K562 treated with DMSO at 1 percent for 12 hours (cell line): Measurements from ENCODE around the gene METTL23. TPM values are rescaled to one million over a fixed set of nuclear protein-coding genes. Genes with fewer than 3 reads are reported as not detected.

ENCODE experiments used
- total RNA-seq: library from RNA; unstranded; fragments of 300-600 nt; gene quantifications from 2 replicates; pipeline ENCODE4 v1.2.3, GENCODE V29; 2022; ENCODE audit not compliant: insufficient read depth

Gene METTL23
- total RNA-seq = 66.5 and 71.4 TPM in 2 replicates

GRCh38 chr17:76726776-76727718 lies at the start of gene METTL23:
Gene METTL23 (plus strand): TSS chr17:76726839. CDS start chr17:76729711, 2,872 bp downstream.

DNA sequence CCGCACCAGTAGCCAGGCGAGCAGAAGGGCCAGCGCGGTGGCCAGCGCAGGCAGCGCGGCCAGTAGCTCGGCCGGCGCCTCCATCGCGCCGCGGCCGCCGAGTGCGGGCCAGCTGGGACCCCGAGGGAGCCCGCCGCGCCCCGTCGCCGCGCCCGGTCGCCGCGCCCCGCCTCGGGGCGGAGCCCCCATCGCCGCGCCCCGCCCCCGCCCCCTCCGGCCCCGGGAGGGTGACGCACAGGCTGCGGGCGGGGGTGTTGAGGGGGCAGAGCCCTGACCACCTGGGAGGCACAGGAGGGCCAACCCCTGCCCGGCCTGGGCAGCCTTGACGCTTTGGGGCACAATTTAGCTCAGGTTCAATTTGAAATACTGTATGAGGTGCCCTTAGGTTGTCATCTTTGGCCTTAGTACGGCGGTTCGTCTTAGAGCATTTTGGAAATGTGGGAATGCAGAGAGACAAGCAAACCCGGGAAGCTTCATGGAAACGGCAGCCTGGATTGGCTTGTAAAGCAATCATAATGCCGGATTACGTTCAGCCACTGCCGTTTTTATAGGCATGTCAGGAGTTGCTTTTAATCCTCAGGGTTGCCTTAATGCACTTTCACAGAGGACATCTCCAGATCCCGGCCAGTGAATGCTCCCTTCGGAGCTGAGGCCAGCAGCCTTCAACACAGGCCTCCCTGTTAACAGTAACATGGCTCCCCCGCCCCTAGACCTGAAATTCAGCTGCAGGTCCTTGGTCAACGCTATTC lies 15.6 kb upstream of the METTL23 start, which contains the start of gene MXRA7:
TSS of gene MXRA7 (minus strand) at position 103 of the 749 bp plus-strand sequence. CDS start at position 84, 19 bp downstream.

GRCh38 chr17:76726231-76726775 lies 336 bp upstream of the METTL23 start, which contains the start of gene JMJD6:
Gene JMJD6 (minus strand): TSS chr17:76726606. CDS start chr17:76726475, 131 bp downstream.

GRCh38 chr17:76737082-76737675 lies 10.5 kb downstream of the METTL23 start, which contains the start of gene SRSF2:
Gene SRSF2 (minus strand): TSS chr17:76737331. CDS start chr17:76737160, 171 bp downstream.

DNA sequence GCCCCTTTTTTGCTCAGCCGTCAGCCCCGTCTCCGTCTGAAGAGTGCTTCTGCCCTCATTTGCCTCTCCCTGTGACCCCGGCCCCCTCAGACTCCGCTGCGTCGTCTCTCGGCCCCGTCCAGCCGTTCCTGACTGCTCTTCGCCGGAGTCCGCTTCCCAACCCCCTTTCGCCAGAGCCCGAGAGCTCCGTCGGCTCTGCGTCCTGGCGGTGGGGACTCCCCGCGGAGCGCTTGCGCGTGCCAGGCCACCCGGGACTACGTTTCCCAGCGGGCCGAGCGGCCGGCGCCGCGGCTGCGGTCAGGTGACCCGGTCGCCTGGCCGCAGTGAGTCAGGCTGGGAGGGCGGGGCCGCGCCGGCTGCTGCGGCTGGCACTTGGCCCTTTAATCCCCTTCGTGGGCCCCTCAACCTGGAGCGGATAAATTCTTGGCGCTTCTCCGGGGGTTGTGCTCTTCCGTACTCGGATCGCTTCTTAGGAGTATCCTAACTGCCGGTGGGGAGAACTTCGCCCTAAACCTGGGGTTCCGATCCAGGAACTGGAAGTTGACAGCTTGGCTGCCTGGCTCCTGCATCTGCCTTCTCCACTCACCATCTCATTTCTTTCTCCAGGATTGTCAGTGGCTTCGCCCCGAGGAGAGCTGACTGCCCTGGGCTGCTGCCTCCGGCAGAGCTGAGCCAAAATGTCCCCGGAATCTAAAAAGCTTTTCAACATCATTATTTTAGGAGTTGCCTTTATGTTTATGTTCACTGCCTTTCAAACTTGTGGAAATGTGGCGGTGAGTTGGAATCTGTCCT lies 11.2 kb downstream of the METTL23 start, which contains the start of gene MFSD11:
TSS of gene MFSD11 (plus strand) at position 444 of the 792 bp plus-strand sequence. CDS start at position 678, 234 bp downstream.

Other genes with a start within 250 kb of the METTL23 start
- 0.65 and 0.97 TPM in 2 replicates for gene RHBDF2, start 225.4 kb upstream of the METTL23 start, total RNA-seq
- 0.40 TPM in 1 of 2 replicates, not detected in the other for gene CYGB, start 189.1 kb upstream of the METTL23 start, total RNA-seq
- not detected in 2 replicates for gene PRCD, start 186.8 kb upstream of the METTL23 start, total RNA-seq
- not detected in 2 replicates for gene ST6GALNAC2, start 141.0 kb upstream of the METTL23 start, total RNA-seq
- 24.2 and 28.9 TPM in 2 replicates for gene ST6GALNAC1, start 83.1 kb upstream of the METTL23 start, total RNA-seq
- 11.1 and 14.7 TPM in 2 replicates for gene MXRA7, start 15.9 kb upstream of the METTL23 start, total RNA-seq
- 36.3 and 53.7 TPM in 2 replicates for gene JMJD6, start 233 bp upstream of the METTL23 start, total RNA-seq
- gene SRSF2, start 10.5 kb downstream of the METTL23 start, total RNA-seq = 297 and 419 TPM in 2 replicates
- gene MFSD11, start 11.3 kb downstream of the METTL23 start, total RNA-seq = 13.4 and 37.2 TPM in 2 replicates
- not detected in 2 replicates for gene MGAT5B, start 141.6 kb downstream of the METTL23 start, total RNA-seq